NCI-H2081 treated with DMSO at 0.1 percent for 48 hours (cell line): ENCODE measurements around the gene ATXN2L.
"Not testable (repeated sequence)": the region's sequence is repeated elsewhere in the genome, so short reads cannot be mapped to it uniquely, and the experiment has no call there.

Experiments used
- DNase-seq: peaks from one replicate; lab custom pipeline; 2025; lab: John Stamatoyannopoulos, UW

Gene ATXN2L

GRCh38 chr16:28872952-28873351 lies 50.2 kb downstream of the ATXN2L start:
- DNase-seq, result no peak

GRCh38 chr16:28873543-28874201 lies 50.9 kb downstream of the ATXN2L start:
- DNase-seq, result no peak

GRCh38 chr16:28874406-28874805 lies 51.6 kb downstream of the ATXN2L start:
- no peak for DNase-seq

- DNase-seq, result no peak
Measured at GRCh38 chr16:28875134-28876018, 52.6 kb downstream of the ATXN2L start.

- DNase-seq, result no peak
Measured at GRCh38 chr16:28876019-28876659, 53.3 kb downstream of the ATXN2L start.

- no peak for DNase-seq
Measured at GRCh38 chr16:28876973-28877654, 54.3 kb downstream of the ATXN2L start.

GRCh38 chr16:28877655-28878000 lies 54.8 kb downstream of the ATXN2L start:
- DNase-seq, result no peak

GRCh38 chr16:28878083-28878926 lies 55.5 kb downstream of the ATXN2L start, which contains the start of gene ATP2A1:
Gene ATP2A1 (plus strand): TSS chr16:28878488. CDS start chr16:28878672, 184 bp downstream.
- DNase-seq, result no peak

GRCh38 chr16:28879261-28879840 lies 56.6 kb downstream of the ATXN2L start:
- DNase-seq, result no peak

GRCh38 chr16:28879841-28880588 lies 57.2 kb downstream of the ATXN2L start:
- peak; percentile 21 for DNase-seq

GRCh38 chr16:28880589-28880915 lies 57.8 kb downstream of the ATXN2L start:
- no peak for DNase-seq

- no peak for DNase-seq
Measured at GRCh38 chr16:28880955-28881354, 58.2 kb downstream of the ATXN2L start.

- DNase-seq, result not testable (repeated sequence)
Measured at GRCh38 chr16:28881565-28881964, 58.8 kb downstream of the ATXN2L start.

GRCh38 chr16:28882551-28883160 lies 59.9 kb downstream of the ATXN2L start:
- DNase-seq, result no peak

- DNase-seq, result no peak
Measured at GRCh38 chr16:28883221-28883996, 60.6 kb downstream of the ATXN2L start.

- no peak for DNase-seq
Measured at GRCh38 chr16:28884045-28884444, 61.2 kb downstream of the ATXN2L start.
